HFFc6 (cell line): ENCODE data around the gene HDAC2. TPM values are rescaled to one million over a fixed set of nuclear protein-coding genes. Genes with fewer than 3 reads are reported as not detected.
A peak's percentile ranks its signal among the peaks of the same experiment; 100 is the strongest.
"Not testable (repeated sequence)": the region's sequence is repeated elsewhere in the genome, so short reads cannot be mapped to it uniquely, and the experiment has no call there.

Source experiments
- DNase-seq: peaks from one replicate; pipeline ENCODE4 v3.0.0-alpha.2; 2018
- H3K27ac Mint-ChIP-seq: 2 replicates; pipeline ENCODE4 v1.8.0; 2020; ENCODE audit warnings: mild to moderate bottlenecking, mixed read lengths
- H3K27me3 Mint-ChIP-seq: 2 replicates; pipeline ENCODE4 v1.8.0; 2021; ENCODE audit warnings: mild to moderate bottlenecking, moderate library complexity, mixed read lengths; ENCODE audit not compliant: insufficient read depth
- H3K36me3 Mint-ChIP-seq: 2 replicates; pipeline ENCODE4 v1.8.0; 2021; ENCODE audit warnings: low read depth, mixed read lengths
- H3K4me1 Mint-ChIP-seq: 2 replicates; pipeline ENCODE4 v1.8.0; 2020; ENCODE audit warnings: low read depth, mixed read lengths
- H3K4me3 Mint-ChIP-seq: 2 replicates; pipeline ENCODE4 v1.8.0; 2020; ENCODE audit warnings: mild to moderate bottlenecking, moderate library complexity, mixed read lengths
- H3K9me3 Mint-ChIP-seq: 2 replicates; pipeline ENCODE4 v1.8.0; 2020; ENCODE audit warnings: mild to moderate bottlenecking, mixed read lengths
- total RNA-seq, 6 experiments: library from RNA; stranded (reverse); fragmentation: NEBNext Ultra II Directional; extraction: Animal tissue kit (Norgen Biotek cat#: 25700); gene quantifications; 2 replicates in 1 of 6; 3 replicates in 5 of 6; pipeline ENCODE4 v1.2.3, GENCODE V29; 2021
- TF ChIP-seq, protein P1 (sequence below): fragments of 200-600 bp; sonication (generic); IDR thresholded peaks from 2 replicates; pipeline ENCODE4 v1.5.0; 2021; ENCODE audit warnings: antibody characterized with exemption, mild to moderate bottlenecking

The HDAC2 gene
- total RNA-seq, 6 experiments from 2014 or later, result 85.8 to 108 (median 103) TPM

DNA sequence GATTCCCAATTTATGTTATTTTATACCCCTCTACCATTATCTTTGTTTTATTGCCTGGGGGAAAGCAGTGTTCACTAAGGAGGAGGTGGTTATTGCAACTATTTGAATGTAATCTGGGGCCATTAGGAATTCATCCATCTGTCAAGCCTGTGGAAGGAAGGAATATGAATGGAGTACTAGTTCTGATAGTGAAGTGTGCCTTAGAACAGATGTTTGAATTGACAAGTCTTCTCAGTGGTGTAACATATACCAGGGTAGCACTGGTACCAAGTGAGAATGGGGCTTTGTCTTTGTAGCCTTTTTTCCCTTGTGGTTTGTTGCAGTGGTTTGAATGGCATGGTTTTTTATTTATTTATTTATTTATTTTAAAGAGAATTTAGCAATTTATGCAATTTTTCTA, 27.9 kb upstream of the HDAC2 start:
- Mint-ChIP-seq H3K4me3 (no peak overlapping the region), H3K27ac (no peak overlapping the region), H3K36me3 (peaks cover 10% of the 10 kb centered on the region), H3K4me1 (peaks cover 74% of the 10 kb centered on the region), H3K9me3 (0 out of 2 replicates have a peak, but pooled peaks cover 6% of the 10 kb centered on the region), H3K27me3 (no peaks in the 10 kb centered on the region; the same call in 1 of the 2 replicates)
- TF ChIP-seq, protein P1, sequence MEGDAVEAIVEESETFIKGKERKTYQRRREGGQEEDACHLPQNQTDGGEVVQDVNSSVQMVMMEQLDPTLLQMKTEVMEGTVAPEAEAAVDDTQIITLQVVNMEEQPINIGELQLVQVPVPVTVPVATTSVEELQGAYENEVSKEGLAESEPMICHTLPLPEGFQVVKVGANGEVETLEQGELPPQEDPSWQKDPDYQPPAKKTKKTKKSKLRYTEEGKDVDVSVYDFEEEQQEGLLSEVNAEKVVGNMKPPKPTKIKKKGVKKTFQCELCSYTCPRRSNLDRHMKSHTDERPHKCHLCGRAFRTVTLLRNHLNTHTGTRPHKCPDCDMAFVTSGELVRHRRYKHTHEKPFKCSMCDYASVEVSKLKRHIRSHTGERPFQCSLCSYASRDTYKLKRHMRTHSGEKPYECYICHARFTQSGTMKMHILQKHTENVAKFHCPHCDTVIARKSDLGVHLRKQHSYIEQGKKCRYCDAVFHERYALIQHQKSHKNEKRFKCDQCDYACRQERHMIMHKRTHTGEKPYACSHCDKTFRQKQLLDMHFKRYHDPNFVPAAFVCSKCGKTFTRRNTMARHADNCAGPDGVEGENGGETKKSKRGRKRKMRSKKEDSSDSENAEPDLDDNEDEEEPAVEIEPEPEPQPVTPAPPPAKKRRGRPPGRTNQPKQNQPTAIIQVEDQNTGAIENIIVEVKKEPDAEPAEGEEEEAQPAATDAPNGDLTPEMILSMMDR, result no peak
- no peak for DNase-seq

DNA sequence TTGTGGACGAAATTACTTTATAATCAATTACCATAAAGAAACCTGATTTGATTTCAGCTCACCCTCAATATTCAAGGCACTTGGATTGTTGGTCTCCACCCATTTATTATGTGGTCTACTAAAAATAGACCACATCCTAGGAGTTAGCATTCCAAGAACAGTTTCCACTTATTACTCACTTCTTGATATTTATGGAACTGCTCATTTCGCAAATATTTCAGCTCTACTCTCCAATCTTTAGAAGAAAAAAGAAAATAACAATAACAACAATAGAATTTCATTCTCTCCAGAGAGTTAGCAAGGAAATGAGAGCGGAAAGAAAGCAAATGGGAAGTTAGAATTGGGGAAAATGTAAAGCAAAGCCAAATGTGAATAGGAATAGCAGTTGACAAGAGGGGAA, 26.2 kb upstream of the HDAC2 start:
- TF ChIP-seq, protein P1, result no peak
- H3K27me3 Mint-ChIP-seq, result peaks cover 3% of the 10 kb centered on the region
- DNase-seq, result peak; percentile 81
- peak overlapping the region; percentile 49 for H3K27ac Mint-ChIP-seq
- 0 out of 2 replicates have a peak, but pooled peaks cover 6% of the 10 kb centered on the region for H3K9me3 Mint-ChIP-seq
- peaks cover 74% of the 10 kb centered on the region for H3K4me1 Mint-ChIP-seq
- H3K4me3 Mint-ChIP-seq, result peak overlapping the region; percentile 76
- peaks cover 10% of the 10 kb centered on the region for H3K36me3 Mint-ChIP-seq

DNA sequence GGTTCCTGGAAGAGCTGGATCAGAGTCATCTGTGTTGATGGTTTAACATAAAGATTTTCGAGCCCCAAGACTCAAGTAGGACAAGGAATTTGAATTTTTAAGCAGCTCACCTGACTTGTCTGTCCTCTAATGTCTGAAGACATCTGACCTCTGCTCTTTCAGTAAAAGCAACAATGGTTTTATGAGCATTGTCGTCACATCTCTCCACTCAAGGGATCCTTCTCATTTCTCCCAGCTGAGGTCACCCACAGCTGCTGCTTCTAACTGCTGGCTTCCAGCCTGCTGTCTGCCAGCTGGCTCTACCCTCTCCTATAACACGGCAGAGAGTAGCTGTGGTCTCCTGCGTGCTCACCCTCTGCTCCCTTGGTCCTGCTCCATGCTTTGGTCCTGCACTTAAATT, 24.7 kb upstream of the HDAC2 start:
- TF ChIP-seq, protein P1, result no peak
- Mint-ChIP-seq H3K27me3 (peaks cover 3% of the 10 kb centered on the region), H3K36me3 (peaks cover 10% of the 10 kb centered on the region), H3K9me3 (0 out of 2 replicates have a peak, but pooled peaks cover 6% of the 10 kb centered on the region), H3K4me1 (peaks cover 59% of the 10 kb centered on the region), H3K27ac (peak overlapping the region; percentile 83), H3K4me3 (peak overlapping the region; percentile 71)
- peak; percentile 92 for DNase-seq

DNA sequence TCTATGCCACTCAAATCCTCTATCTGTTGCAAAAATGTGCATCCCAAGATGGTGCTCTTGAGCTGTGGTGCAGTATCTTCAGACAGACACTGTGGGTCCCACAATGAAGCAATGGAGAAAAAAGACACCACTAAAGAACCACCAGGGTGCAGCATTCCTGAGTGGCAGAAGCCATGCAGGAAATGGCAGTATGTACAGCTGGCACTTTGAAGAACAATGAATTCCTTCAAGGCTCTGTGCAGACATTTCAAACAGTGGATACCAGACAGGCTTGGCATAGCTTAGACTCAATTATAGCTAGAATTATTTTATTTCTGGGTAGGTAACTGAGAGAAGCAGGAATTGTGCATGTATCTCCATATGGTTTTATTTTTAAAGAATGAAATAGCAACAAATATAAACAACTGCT, 24.0 kb upstream of the HDAC2 start:
- Mint-ChIP-seq H3K27me3 (peaks cover 3% of the 10 kb centered on the region), H3K4me3 (peak overlapping the region; percentile 67), H3K27ac (peak overlapping the region; percentile 83), H3K36me3 (peaks cover 9% of the 10 kb centered on the region), H3K9me3 (peaks cover 8% of the 10 kb centered on the region; the same call in 1 of the 2 replicates), H3K4me1 (peaks cover 52% of the 10 kb centered on the region)
- DNase-seq, result peak; percentile 93
- TF ChIP-seq, protein P1, result peak; percentile 92

DNA sequence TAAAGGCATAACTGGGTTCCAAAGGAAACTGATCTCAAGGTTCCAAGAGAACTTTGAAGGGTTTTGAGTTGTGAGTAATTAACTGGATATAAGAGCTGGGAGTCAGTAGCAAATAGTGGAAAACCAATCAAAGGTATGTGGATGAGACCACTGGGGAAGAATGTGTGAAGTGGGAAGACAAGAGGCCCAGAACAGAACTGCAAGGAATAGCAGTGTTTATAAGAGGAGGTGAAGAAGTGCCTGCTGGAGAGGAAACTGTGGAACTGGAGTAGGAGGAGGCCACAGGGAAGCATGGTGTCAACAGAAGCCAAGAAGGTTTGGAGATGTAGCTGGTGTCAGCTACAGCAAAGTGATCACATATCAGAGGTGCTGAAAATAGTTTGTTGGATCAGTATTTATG, 18.7 kb upstream of the HDAC2 start:
- Mint-ChIP-seq H3K27me3 (peaks cover 3% of the 10 kb centered on the region), H3K9me3 (peaks cover 6% of the 10 kb centered on the region; the same call in 1 of the 2 replicates), H3K4me3 (no peak overlapping the region), H3K4me1 (peaks cover 3% of the 10 kb centered on the region), H3K36me3 (no peaks in the 10 kb centered on the region), H3K27ac (no peak overlapping the region)
- no peak for DNase-seq
- TF ChIP-seq, protein P1, result no peak

DNA sequence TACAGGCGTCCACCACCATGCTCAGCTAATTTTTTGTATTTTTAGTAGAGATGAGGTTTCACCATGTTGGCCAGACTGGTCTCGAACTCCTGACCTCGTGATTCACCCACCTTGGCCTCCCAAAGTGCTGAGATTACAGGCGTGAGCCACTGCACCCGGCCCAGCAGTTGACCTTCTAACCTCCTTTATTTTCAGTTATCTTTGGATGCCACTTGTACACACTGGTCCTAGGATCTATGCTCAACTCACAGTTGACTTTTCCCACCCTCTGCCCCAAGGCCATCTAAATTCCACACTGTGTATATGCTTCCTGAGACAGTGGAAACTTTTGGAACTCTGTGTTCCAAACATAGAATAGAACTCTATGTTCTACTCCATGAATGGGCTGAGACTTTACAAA, 11.7 kb upstream of the HDAC2 start:
- DNase-seq, H3K4me3 Mint-ChIP-seq, H3K9me3 Mint-ChIP-seq, H3K27me3 Mint-ChIP-seq, H3K27ac Mint-ChIP-seq, H3K4me1 Mint-ChIP-seq, H3K36me3 Mint-ChIP-seq: not testable (repeated sequence)
